ENCODE measurements around the gene XIST. TPM values are rescaled to one million over a fixed set of nuclear protein-coding genes. Genes with fewer than 3 reads are reported as not detected.
A peak's percentile ranks its signal among the peaks of the same experiment; 100 is the strongest.

XIST gene
- total and polyA plus RNA-seq, 10 of the 15 experiments (the other 5 are each of a cell fraction or from before 2014, with no cell fraction given) = 39.1 to 787 (median 91.3) TPM

DNA sequence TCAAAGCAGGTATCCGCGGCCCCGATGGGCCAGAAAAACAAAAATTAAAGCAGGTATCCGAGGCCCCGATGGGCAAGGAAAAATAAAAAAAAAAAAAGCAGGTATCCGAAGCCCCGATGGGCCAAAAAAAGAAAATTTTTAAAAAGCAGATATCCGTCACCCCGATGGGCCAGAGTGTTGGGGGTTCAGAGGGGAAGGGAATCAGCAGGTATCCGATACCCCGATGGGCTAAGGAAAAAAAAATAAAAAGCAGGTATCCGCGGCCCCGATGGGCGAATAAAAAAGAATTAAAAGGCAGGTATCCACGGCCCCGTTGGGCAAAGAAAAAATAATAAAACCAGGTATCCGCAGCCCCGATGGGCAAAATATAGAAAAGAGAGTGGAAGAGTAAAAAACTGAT, 492 bp downstream of the XIST start:
- FAIRE-seq = no peak
- CTCF ChIA-PET = interaction anchor here (1.3 kb wide), 1 partner anchor 14 kb away, joined by 8 read pairs; no protein-coding TSS in a partner anchor
- H2AFZ ChIP-seq (ENCODE audit: control insufficient read depth, low read depth, low read length) = no peak overlapping the region
- peaks cover 48% of the 10 kb centered on the region for H3K79me2 ChIP-seq (ENCODE audit: control insufficient read depth, insufficient read depth, low read length)
- SMC1A ChIA-PET (ENCODE audit: uncharacterized antibody, unreplicated experiment) = interaction anchor here (1.2 to 2.5 kb wide), 2 partner anchors 13 to 16 kb away, joined by 3 to 8 read pairs; no protein-coding TSS in a partner anchor
- in situ Hi-C loops (cut with MboI) (loop anchor here (10.0 kb wide), 3 partner anchors 493 to 1577 kb away; partner anchors contain the start of gene RPS4X), intact Hi-C loops (cut with micrococcal nuclease; ENCODE audit: unreplicated experiment) (no loop called here)
- no peak overlapping the region for H3K4me2 ChIP-seq (ENCODE audit: control insufficient read depth, insufficient read depth)
- peak overlapping the region; percentile 79 for H3K4me3 ChIP-seq
- H3K27ac ChIP-seq (ENCODE audit: control insufficient read depth, insufficient read depth) = peak overlapping the region; percentile 70
- BruUV-seq (replicated peaks) = no TSS peak
- no peaks in the 10 kb centered on the region for H3K36me3 ChIP-seq (ENCODE audit: control insufficient read depth in 2 of 2, insufficient read depth in 2 of 2, low read length in 1 of 2)
- DNase-seq (ENCODE audit: low read depth, low spot score) = no peak
- no peaks in the 10 kb centered on the region for H3K9me3 ChIP-seq (replicated peaks; ENCODE audit: control insufficient read depth, insufficient read depth, low read length)
- 0 out of 2 replicates have a peak, but pooled peaks have one; percentile 2 for TF ChIP-seq CHD1 (IDR thresholded peaks at IDR 0.05; ENCODE audit: low read depth, low read length)
- TF ChIP-seq, protein P1, sequence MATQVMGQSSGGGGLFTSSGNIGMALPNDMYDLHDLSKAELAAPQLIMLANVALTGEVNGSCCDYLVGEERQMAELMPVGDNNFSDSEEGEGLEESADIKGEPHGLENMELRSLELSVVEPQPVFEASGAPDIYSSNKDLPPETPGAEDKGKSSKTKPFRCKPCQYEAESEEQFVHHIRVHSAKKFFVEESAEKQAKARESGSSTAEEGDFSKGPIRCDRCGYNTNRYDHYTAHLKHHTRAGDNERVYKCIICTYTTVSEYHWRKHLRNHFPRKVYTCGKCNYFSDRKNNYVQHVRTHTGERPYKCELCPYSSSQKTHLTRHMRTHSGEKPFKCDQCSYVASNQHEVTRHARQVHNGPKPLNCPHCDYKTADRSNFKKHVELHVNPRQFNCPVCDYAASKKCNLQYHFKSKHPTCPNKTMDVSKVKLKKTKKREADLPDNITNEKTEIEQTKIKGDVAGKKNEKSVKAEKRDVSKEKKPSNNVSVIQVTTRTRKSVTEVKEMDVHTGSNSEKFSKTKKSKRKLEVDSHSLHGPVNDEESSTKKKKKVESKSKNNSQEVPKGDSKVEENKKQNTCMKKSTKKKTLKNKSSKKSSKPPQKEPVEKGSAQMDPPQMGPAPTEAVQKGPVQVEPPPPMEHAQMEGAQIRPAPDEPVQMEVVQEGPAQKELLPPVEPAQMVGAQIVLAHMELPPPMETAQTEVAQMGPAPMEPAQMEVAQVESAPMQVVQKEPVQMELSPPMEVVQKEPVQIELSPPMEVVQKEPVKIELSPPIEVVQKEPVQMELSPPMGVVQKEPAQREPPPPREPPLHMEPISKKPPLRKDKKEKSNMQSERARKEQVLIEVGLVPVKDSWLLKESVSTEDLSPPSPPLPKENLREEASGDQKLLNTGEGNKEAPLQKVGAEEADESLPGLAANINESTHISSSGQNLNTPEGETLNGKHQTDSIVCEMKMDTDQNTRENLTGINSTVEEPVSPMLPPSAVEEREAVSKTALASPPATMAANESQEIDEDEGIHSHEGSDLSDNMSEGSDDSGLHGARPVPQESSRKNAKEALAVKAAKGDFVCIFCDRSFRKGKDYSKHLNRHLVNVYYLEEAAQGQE (IDR thresholded peaks at IDR 0.05; ENCODE audit: low read depth, low read length) = no peak
- H3K27me3 ChIP-seq (replicated peaks in 1 of 2; ENCODE audit: control insufficient read depth in 2 of 2, insufficient read depth in 2 of 2, low read length in 1 of 2) = no peaks in the 10 kb centered on the region
- POLR2A ChIA-PET = no interaction called here
- 38% methylated on average over 15 of the region's 19 CpGs for WGBS (ENCODE audit: insufficient coverage, insufficient replicate concordance, low lambda C conversion rate, missing lambda C conversion rate)
- 0 out of 2 replicates have a peak, but pooled peaks cover 1% of the 10 kb centered on the region for H4K20me1 ChIP-seq (ENCODE audit: control insufficient read depth, insufficient read depth)
- H3K4me1 ChIP-seq (ENCODE audit: control insufficient read depth, insufficient read depth, low read length) = no peaks in the 10 kb centered on the region
- RAD21 ChIA-PET (ENCODE audit: unreplicated experiment) = interaction anchor here (0.7 to 1.6 kb wide), 2 partner anchors 165 to 281 kb away, joined by 3 to 4 read pairs; no protein-coding TSS in a partner anchor
- H3K9ac ChIP-seq (ENCODE audit: control insufficient read depth, insufficient read depth, low read length) = peak overlapping the region; percentile 81
- no peak for ATAC-seq
